ENCODE data around the gene TAF3. TPM values are rescaled to one million over a fixed set of nuclear protein-coding genes. Genes with fewer than 3 reads are reported as not detected.

Gene TAF3
- total and polyA plus RNA-seq, 7 donors = 3.0 to 12.2 (median 5.2) TPM

DNA sequence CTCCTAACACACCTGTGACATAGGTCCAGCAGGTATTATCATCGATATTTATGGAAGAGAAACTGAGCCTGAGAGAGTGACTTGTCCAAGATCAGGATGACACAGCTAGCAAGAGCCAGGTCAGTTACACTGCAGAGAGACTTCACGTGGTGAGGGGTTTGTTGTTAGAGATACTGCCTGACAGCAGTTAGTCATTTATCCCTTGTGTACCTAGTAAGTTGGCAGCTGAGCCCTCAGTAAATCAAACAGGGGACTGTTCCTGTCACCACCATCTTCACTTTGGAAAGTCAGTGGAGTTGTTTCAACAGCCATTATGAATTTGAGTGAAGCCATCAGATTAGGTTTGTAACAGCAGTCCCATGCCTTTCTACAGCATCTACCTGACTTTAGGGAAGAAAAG is 148.7 kb downstream of the TAF3 start:
- H3K9me3 ChIP-seq = no peaks in the 10 kb centered on the region
- TF ChIP-seq POLR2AphosphoS5 (IDR thresholded peaks at IDR 0.05) (no peak), EP300 (IDR thresholded peaks at IDR 0.05) (no peak), POLR2A (IDR thresholded peaks at IDR 0.05) (no peak)
- TF ChIP-seq, protein P1, sequence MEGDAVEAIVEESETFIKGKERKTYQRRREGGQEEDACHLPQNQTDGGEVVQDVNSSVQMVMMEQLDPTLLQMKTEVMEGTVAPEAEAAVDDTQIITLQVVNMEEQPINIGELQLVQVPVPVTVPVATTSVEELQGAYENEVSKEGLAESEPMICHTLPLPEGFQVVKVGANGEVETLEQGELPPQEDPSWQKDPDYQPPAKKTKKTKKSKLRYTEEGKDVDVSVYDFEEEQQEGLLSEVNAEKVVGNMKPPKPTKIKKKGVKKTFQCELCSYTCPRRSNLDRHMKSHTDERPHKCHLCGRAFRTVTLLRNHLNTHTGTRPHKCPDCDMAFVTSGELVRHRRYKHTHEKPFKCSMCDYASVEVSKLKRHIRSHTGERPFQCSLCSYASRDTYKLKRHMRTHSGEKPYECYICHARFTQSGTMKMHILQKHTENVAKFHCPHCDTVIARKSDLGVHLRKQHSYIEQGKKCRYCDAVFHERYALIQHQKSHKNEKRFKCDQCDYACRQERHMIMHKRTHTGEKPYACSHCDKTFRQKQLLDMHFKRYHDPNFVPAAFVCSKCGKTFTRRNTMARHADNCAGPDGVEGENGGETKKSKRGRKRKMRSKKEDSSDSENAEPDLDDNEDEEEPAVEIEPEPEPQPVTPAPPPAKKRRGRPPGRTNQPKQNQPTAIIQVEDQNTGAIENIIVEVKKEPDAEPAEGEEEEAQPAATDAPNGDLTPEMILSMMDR (IDR thresholded peaks at IDR 0.05) = no peak
- no peak for DNase-seq
- intact Hi-C loops (cut with DNase I) = no loop called here
- 86 to 93% methylated on average over 2 of the region's 2 CpGs for WGBS, 2 donors
- no peaks in the 10 kb centered on the region for H3K4me1 ChIP-seq
- no peak overlapping the region for H3K27ac ChIP-seq
- peaks cover 0 to 14% (median 9%) of the 10 kb centered on the region in 4 donors for H3K36me3 ChIP-seq
- no peaks in the 10 kb centered on the region for H3K27me3 ChIP-seq
- no peak overlapping the region for H3K4me3 ChIP-seq

DNA sequence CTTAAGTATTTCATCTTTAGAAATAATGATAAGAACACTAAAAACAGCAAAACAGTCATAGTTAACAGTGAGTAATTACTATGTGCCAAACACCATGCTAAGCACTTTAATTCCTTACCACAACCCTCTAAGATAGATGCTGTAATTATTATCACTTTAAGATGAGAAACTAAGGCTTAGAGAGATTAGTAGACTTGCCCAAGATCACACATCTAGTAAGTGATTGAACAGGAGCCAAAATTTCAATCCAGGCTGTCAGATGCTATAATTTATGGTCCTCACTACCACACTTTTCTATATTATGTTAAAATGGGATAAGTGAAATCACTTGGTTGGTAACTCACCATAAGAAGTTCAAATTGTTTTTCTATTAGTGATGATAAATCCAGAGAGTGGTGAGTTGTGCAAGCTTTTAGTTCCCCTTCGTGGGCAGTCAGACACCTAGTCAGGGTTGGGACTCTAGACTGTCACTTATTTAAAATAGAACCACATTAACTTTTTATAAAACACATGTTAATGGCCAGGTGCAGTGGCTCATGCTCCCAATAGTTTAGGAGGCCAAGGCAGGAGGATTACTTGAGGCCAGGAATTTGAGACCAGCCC is 150.3 kb downstream of the TAF3 start:
- 81 to 94% methylated on average over 1 of the region's 1 CpG for WGBS, 2 donors

DNA sequence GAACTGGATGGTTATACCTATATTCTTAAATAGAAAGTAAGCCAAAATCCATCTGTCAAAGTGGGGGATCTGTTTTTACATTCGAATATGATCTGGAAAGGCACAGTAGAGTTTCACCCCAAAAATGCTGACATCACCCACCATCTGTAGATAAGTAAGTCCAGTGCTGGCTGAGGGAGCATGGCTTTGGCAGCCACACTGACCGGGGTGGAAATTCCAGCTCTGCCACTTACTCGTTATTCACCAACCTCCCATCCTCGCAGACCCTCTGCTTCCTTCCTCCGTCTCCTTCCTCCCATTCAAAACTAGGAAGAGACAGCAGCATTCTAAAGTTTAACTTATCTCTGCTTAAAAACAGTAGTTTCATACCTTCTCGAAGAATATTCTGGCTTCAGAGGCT is 151.3 kb downstream of the TAF3 start:
- WGBS, 2 donors = 82 to 89% methylated on average over 6 of the region's 6 CpGs
- Histone ChIP-seq H3K27me3 (no peaks in the 10 kb centered on the region), H3K27ac (no peak overlapping the region), H3K36me3 (peaks cover 0 to 4% (median 2%) of the 10 kb centered on the region in 4 donors), H3K9me3 (no peaks in the 10 kb centered on the region), H3K4me1 (no peaks in the 10 kb centered on the region), H3K4me3 (no peak overlapping the region)
- intact Hi-C loops (cut with DNase I) = no loop called here
- DNase-seq = no peak
- no peak for TF ChIP-seq POLR2AphosphoS5 (IDR thresholded peaks at IDR 0.05)
- TF ChIP-seq, protein P1 (IDR thresholded peaks at IDR 0.05) = no peak
- TF ChIP-seq EP300 (IDR thresholded peaks at IDR 0.05) = no peak
- TF ChIP-seq POLR2A (IDR thresholded peaks at IDR 0.05) = no peak

More for the DNA sequence above, 150.3 kb downstream of the TAF3 start:
- Histone ChIP-seq H3K36me3 (peaks cover 0 to 14% (median 9%) of the 10 kb centered on the region in 4 donors), H3K4me3 (no peak overlapping the region), H3K4me1 (no peaks in the 10 kb centered on the region), H3K27ac (no peak overlapping the region), H3K27me3 (no peaks in the 10 kb centered on the region), H3K9me3 (no peaks in the 10 kb centered on the region)
- intact Hi-C loops (cut with DNase I) = no loop called here
- DNase-seq = no peak
- TF ChIP-seq, protein P1 (IDR thresholded peaks at IDR 0.05) = no peak
- TF ChIP-seq EP300 (IDR thresholded peaks at IDR 0.05) = no peak

DNA sequence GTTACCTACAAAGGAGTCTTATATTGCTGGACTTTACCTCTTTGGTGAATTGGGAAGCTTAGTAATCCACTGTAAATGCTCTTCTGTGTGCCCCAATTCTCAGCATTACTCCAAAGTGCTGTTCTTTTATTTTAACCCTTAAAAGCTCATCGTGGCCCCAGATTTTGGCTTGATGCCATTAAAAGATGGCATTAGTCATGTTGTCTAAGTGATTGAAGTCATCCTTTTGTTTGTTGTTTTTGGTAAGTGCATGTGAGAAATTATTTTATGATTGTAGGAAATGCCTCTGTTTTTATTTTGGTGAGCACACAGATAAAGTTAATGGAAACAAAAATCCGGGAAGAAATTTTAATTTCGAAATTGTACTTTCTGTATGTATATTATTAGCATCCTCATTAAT is 153.6 kb downstream of the TAF3 start:
- Histone ChIP-seq H3K4me1 (no peaks in the 10 kb centered on the region), H3K9me3 (no peaks in the 10 kb centered on the region), H3K36me3 (no peaks in the 10 kb centered on the region), H3K27ac (no peak overlapping the region), H3K4me3 (no peak overlapping the region), H3K27me3 (no peaks in the 10 kb centered on the region)
- TF ChIP-seq EP300 (IDR thresholded peaks at IDR 0.05) (no peak), POLR2A (IDR thresholded peaks at IDR 0.05) (no peak), POLR2AphosphoS5 (IDR thresholded peaks at IDR 0.05) (no peak)
- TF ChIP-seq, protein P1 (IDR thresholded peaks at IDR 0.05) = no peak
- WGBS, 2 donors = 90 to 92% methylated on average over 3 of the region's 3 CpGs
- intact Hi-C loops (cut with DNase I) = no loop called here
- DNase-seq = no peak

DNA sequence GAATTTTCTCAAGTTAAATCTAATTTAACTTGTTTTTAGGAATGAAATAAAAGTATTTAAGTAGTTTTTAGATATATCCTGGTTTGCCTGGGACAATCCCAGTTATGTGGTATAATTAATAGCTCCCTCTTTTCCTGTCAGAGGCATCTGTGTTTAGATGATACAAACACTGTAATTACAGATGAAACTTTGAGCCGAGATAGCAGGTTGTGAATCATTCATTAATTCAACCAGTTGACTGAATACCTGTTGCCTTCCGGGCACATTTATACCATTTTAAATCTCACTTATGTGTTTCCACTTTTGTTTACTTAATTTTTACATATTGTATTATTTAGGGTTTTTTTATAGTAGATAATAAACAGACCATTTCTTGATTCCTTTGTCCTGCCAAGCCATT is 154.1 kb downstream of the TAF3 start:
- Histone ChIP-seq H3K4me1 (no peaks in the 10 kb centered on the region), H3K4me3 (no peak overlapping the region), H3K27ac (no peak overlapping the region), H3K9me3 (no peaks in the 10 kb centered on the region), H3K36me3 (peaks cover 0 to 3% (median 1%) of the 10 kb centered on the region in 4 donors), H3K27me3 (no peaks in the 10 kb centered on the region)
- DNase-seq = no peak
- TF ChIP-seq POLR2A (IDR thresholded peaks at IDR 0.05) (no peak), POLR2AphosphoS5 (IDR thresholded peaks at IDR 0.05) (no peak), EP300 (IDR thresholded peaks at IDR 0.05) (no peak)
- TF ChIP-seq, protein P1 (IDR thresholded peaks at IDR 0.05) = no peak
- intact Hi-C loops (cut with DNase I) = no loop called here
- 89 to 96% methylated on average over 2 of the region's 2 CpGs for WGBS, 2 donors
